Left renal pelvis (tissue), 4 donors: ENCODE results near the gene ATF7. TPM values are rescaled to one million over a fixed set of nuclear protein-coding genes. Genes with fewer than 3 reads are reported as not detected.
"Not testable (repeated sequence)": the region's sequence is repeated elsewhere in the genome, so short reads cannot be mapped to it uniquely, and the experiment has no call there.

ENCODE experiments used
- DNase-seq, 4 donors: peaks; one replicate each; pipeline ENCODE4 v3.0.0-alpha.2; 2013; ENCODE audit warnings: low read depth in 4 of 4, low spot score in 3 of 4
- polyA plus RNA-seq, 4 donors: library from polyadenylated mRNA; unstranded; fragments of 120-200 nt; gene quantifications; one replicate each; pipeline ENCODE4 v1.2.1, GENCODE V29; 2013; ENCODE audit not compliant: insufficient read length in 4 of 4

Gene ATF7
- polyA plus RNA-seq, 4 donors, result 43.1 to 70.5 (median 44.8) TPM

- DNase-seq, result no peak
These were observed 5.5 kb upstream of the ATF7 start for GRCh38 chr12:53631721-53632120.

GRCh38 chr12:53627919-53628318, 1.7 kb upstream of the ATF7 start:
- no peak for DNase-seq

- DNase-seq, result no peak
These were observed 554 bp upstream of the ATF7 start for GRCh38 chr12:53626702-53627169.

GRCh38 chr12:53625373-53625945, 723 bp downstream of the ATF7 start:
- no peak for DNase-seq

- no peak for DNase-seq
These were observed 1.2 kb downstream of the ATF7 start for GRCh38 chr12:53624956-53625355.

GRCh38 chr12:53624458-53624857, 1.7 kb downstream of the ATF7 start:
- DNase-seq, result no peak

- no peak for DNase-seq
These were observed 2.4 kb downstream of the ATF7 start for GRCh38 chr12:53623548-53624385.

- DNase-seq, result no peak
These were observed 3.5 kb downstream of the ATF7 start for GRCh38 chr12:53622724-53623123.

- no peak for DNase-seq
These were observed 7.9 kb downstream of the ATF7 start for GRCh38 chr12:53618275-53618674.

GRCh38 chr12:53617700-53618099, 8.5 kb downstream of the ATF7 start:
- no peak for DNase-seq

- no peak for DNase-seq
These were observed 9.2 kb downstream of the ATF7 start for GRCh38 chr12:53616950-53617349.

GRCh38 chr12:53613821-53614220, 12.4 kb downstream of the ATF7 start:
- no peak for DNase-seq

GRCh38 chr12:53612978-53613377, 13.2 kb downstream of the ATF7 start:
- DNase-seq, result no peak

GRCh38 chr12:53611304-53611703, 14.9 kb downstream of the ATF7 start:
- no peak for DNase-seq

- DNase-seq, result not testable (repeated sequence)
These were observed 19.5 kb downstream of the ATF7 start for GRCh38 chr12:53606688-53607087.

GRCh38 chr12:53604581-53604980, 21.6 kb downstream of the ATF7 start:
- DNase-seq, result no peak

GRCh38 chr12:53603804-53604203, 22.4 kb downstream of the ATF7 start:
- DNase-seq, result no peak

- no peak for DNase-seq
These were observed 23.0 kb downstream of the ATF7 start for GRCh38 chr12:53603196-53603595.

- DNase-seq, result no peak
These were observed 23.9 kb downstream of the ATF7 start for GRCh38 chr12:53602176-53602864.

GRCh38 chr12:53601296-53601847, 24.8 kb downstream of the ATF7 start:
- DNase-seq, result peak in 1 of 4 donors; percentile 46
